HG02938 (cell line): ENCODE data around the gene C1QL1.

Experiments
- ATAC-seq: cut with Tn5 transposase; IDR thresholded peaks from one replicate; pipeline ENCODE4 v1.9.1; 2021; ENCODE audit warnings: mild to moderate bottlenecking, moderate library complexity; ENCODE audit not compliant: unreplicated experiment

C1QL1 gene

GRCh38 chr17:44932096-44932786 lies 35.9 kb downstream of the C1QL1 start:
- ATAC-seq: no peak

GRCh38 chr17:44931376-44931775 lies 36.7 kb downstream of the C1QL1 start:
- no peak for ATAC-seq

- no peak for ATAC-seq
Observed at GRCh38 chr17:44930667-44931066, 37.4 kb downstream of the C1QL1 start.

GRCh38 chr17:44928950-44929720 lies 39.0 kb downstream of the C1QL1 start:
- no peak for ATAC-seq

GRCh38 chr17:44928136-44928535 lies 40.0 kb downstream of the C1QL1 start:
- ATAC-seq: no peak

GRCh38 chr17:44927696-44928095 lies 40.4 kb downstream of the C1QL1 start:
- no peak for ATAC-seq

GRCh38 chr17:44926821-44927525 lies 41.1 kb downstream of the C1QL1 start:
- no peak for ATAC-seq

GRCh38 chr17:44925731-44926697 lies 42.1 kb downstream of the C1QL1 start:
- no peak for ATAC-seq

- ATAC-seq: no peak
Observed at GRCh38 chr17:44924107-44924544, 44.0 kb downstream of the C1QL1 start.

- no peak for ATAC-seq
Observed at GRCh38 chr17:44922746-44923470, 45.2 kb downstream of the C1QL1 start.

GRCh38 chr17:44922136-44922535 lies 46.0 kb downstream of the C1QL1 start:
- no peak for ATAC-seq

- ATAC-seq: no peak
Observed at GRCh38 chr17:44921122-44921882, 46.8 kb downstream of the C1QL1 start.

GRCh38 chr17:44920565-44920940 lies 47.5 kb downstream of the C1QL1 start:
- no peak for ATAC-seq

GRCh38 chr17:44919885-44920564 lies 48.1 kb downstream of the C1QL1 start:
- peak; percentile 63 for ATAC-seq

GRCh38 chr17:44919411-44919810 lies 48.7 kb downstream of the C1QL1 start:
- no peak for ATAC-seq

GRCh38 chr17:44918006-44918405 lies 50.1 kb downstream of the C1QL1 start:
- ATAC-seq: no peak

GRCh38 chr17:44917456-44917855 lies 50.6 kb downstream of the C1QL1 start:
- ATAC-seq: no peak

GRCh38 chr17:44916781-44917241 lies 51.3 kb downstream of the C1QL1 start:
- no peak for ATAC-seq
